Effector memory CD8-positive, alpha-beta T cell (primary cell): ENCODE results near the gene CD93.

Source experiments
- ATAC-seq: fragments of 150-1000 bp; cut with Tn5 transposase; replicated peaks from 2 replicates; pipeline ENCODE4 v1.10.0; 2021; ENCODE audit warnings: mild to moderate bottlenecking, moderate library complexity
- DNase-seq, 3 experiments: peaks; one replicate each; pipeline ENCODE4 v3.0.0; 2021
- H3K27ac Mint-ChIP-seq, 2 donors: one replicate each; pipeline ENCODE4 v1.8.0; 2022; ENCODE audit warnings: mild to moderate bottlenecking in 2 of 2, mixed read lengths in 2 of 2, moderate library complexity in 2 of 2
- H3K27me3 Mint-ChIP-seq, 2 donors: one replicate each; pipeline ENCODE4 v1.8.0; 2022; ENCODE audit warnings: mixed read lengths in 2 of 2
- H3K36me3 Mint-ChIP-seq: one replicate; pipeline ENCODE4 v1.8.0; 2022; ENCODE audit warnings: mild to moderate bottlenecking, moderate library complexity, mixed read lengths; ENCODE audit not compliant: insufficient read depth
- H3K4me1 Mint-ChIP-seq, 2 donors: one replicate each; pipeline ENCODE4 v1.8.0; 2022; ENCODE audit warnings: low read depth in 2 of 2, mixed read lengths in 2 of 2
- H3K4me3 Mint-ChIP-seq, 2 donors: one replicate each; pipeline ENCODE4 v1.8.0; 2022; ENCODE audit warnings: mild to moderate bottlenecking in 2 of 2, mixed read lengths in 2 of 2, moderate library complexity in 2 of 2
- H3K9me3 Mint-ChIP-seq, 2 donors: one replicate each; pipeline ENCODE4 v1.8.0; 2022; ENCODE audit warnings: mixed read lengths in 2 of 2

Gene CD93

GRCh38 chr20:23125159-23125558, 39.0 kb upstream of the CD93 start:
- no peaks in the 10 kb centered on the region for H3K4me1 Mint-ChIP-seq
- H3K9me3 Mint-ChIP-seq = no peaks in the 10 kb centered on the region
- H3K27me3 Mint-ChIP-seq = peaks cover 6 to 38% of the 10 kb centered on the region in 2 donors
- no peak overlapping the region for H3K27ac Mint-ChIP-seq
- no peak for ATAC-seq
- no peak overlapping the region for H3K4me3 Mint-ChIP-seq
- DNase-seq = no peak
- no peaks in the 10 kb centered on the region for H3K36me3 Mint-ChIP-seq

GRCh38 chr20:23123886-23124285, 37.8 kb upstream of the CD93 start:
- DNase-seq = no peak
- Mint-ChIP-seq H3K4me1 (peaks cover 0 to 2% of the 10 kb centered on the region in 2 donors), H3K36me3 (no peaks in the 10 kb centered on the region), H3K9me3 (no peaks in the 10 kb centered on the region), H3K27ac (no peak overlapping the region), H3K27me3 (peaks cover 6 to 46% of the 10 kb centered on the region in 2 donors), H3K4me3 (no peak overlapping the region)
- ATAC-seq = no peak

GRCh38 chr20:23122796-23123655, 36.9 kb upstream of the CD93 start:
- Mint-ChIP-seq H3K9me3 (no peaks in the 10 kb centered on the region), H3K4me3 (no peak overlapping the region), H3K27ac (no peak overlapping the region), H3K4me1 (peaks cover 0 to 2% of the 10 kb centered on the region in 2 donors), H3K36me3 (no peaks in the 10 kb centered on the region), H3K27me3 (peaks cover 6 to 46% of the 10 kb centered on the region in 2 donors)
- ATAC-seq = no peak
- DNase-seq = no peak

GRCh38 chr20:23122321-23122720, 36.2 kb upstream of the CD93 start:
- peaks cover 0 to 2% of the 10 kb centered on the region in 2 donors for H3K4me1 Mint-ChIP-seq
- H3K36me3 Mint-ChIP-seq = no peaks in the 10 kb centered on the region
- ATAC-seq (no peak), DNase-seq (no peak)
- H3K27ac Mint-ChIP-seq = no peak overlapping the region
- peaks cover 8 to 46% of the 10 kb centered on the region in 2 donors for H3K27me3 Mint-ChIP-seq
- H3K4me3 Mint-ChIP-seq = no peak overlapping the region
- no peaks in the 10 kb centered on the region for H3K9me3 Mint-ChIP-seq

GRCh38 chr20:23121751-23122320, 35.7 kb upstream of the CD93 start:
- Mint-ChIP-seq H3K4me3 (no peak overlapping the region), H3K27ac (no peak overlapping the region), H3K4me1 (peaks cover 0 to 2% of the 10 kb centered on the region in 2 donors), H3K36me3 (no peaks in the 10 kb centered on the region), H3K9me3 (no peaks in the 10 kb centered on the region), H3K27me3 (peaks cover 11 to 42% of the 10 kb centered on the region in 2 donors)
- ATAC-seq = no peak
- no peak for DNase-seq

GRCh38 chr20:23120936-23121750, 35.0 kb upstream of the CD93 start:
- peaks cover 11 to 37% of the 10 kb centered on the region in 2 donors for H3K27me3 Mint-ChIP-seq
- H3K4me1 Mint-ChIP-seq = peaks cover 0 to 2% of the 10 kb centered on the region in 2 donors
- H3K27ac Mint-ChIP-seq = no peak overlapping the region
- no peaks in the 10 kb centered on the region for H3K9me3 Mint-ChIP-seq
- no peaks in the 10 kb centered on the region for H3K36me3 Mint-ChIP-seq
- no peak for ATAC-seq
- H3K4me3 Mint-ChIP-seq = no peak overlapping the region
- no peak for DNase-seq

GRCh38 chr20:23120261-23120660, 34.1 kb upstream of the CD93 start:
- Mint-ChIP-seq H3K36me3 (no peaks in the 10 kb centered on the region), H3K27ac (no peak overlapping the region), H3K4me1 (peaks cover 0 to 2% of the 10 kb centered on the region in 2 donors), H3K4me3 (no peak overlapping the region), H3K27me3 (peaks cover 11 to 37% of the 10 kb centered on the region in 2 donors), H3K9me3 (no peaks in the 10 kb centered on the region)
- ATAC-seq (no peak), DNase-seq (no peak)

- ATAC-seq = no peak
- Mint-ChIP-seq H3K27ac (no peak overlapping the region), H3K4me3 (no peak overlapping the region), H3K9me3 (no peaks in the 10 kb centered on the region), H3K4me1 (peaks cover 0 to 2% of the 10 kb centered on the region in 2 donors), H3K36me3 (no peaks in the 10 kb centered on the region), H3K27me3 (peaks cover 11 to 37% of the 10 kb centered on the region in 2 donors)
- no peak for DNase-seq
Measured at GRCh38 chr20:23119456-23120216, 33.5 kb upstream of the CD93 start.

GRCh38 chr20:23118766-23119165, 32.6 kb upstream of the CD93 start:
- DNase-seq (no peak), ATAC-seq (no peak)
- Mint-ChIP-seq H3K9me3 (no peaks in the 10 kb centered on the region), H3K27me3 (peaks cover 11 to 34% of the 10 kb centered on the region in 2 donors), H3K36me3 (no peaks in the 10 kb centered on the region), H3K4me3 (no peak overlapping the region), H3K27ac (no peak overlapping the region), H3K4me1 (peaks cover 0 to 2% of the 10 kb centered on the region in 2 donors)

- H3K4me1 Mint-ChIP-seq = peaks cover 0 to 2% of the 10 kb centered on the region in 2 donors
- ATAC-seq = no peak
- no peak for DNase-seq
- H3K27ac Mint-ChIP-seq = no peak overlapping the region
- peaks cover 11 to 28% of the 10 kb centered on the region in 2 donors for H3K27me3 Mint-ChIP-seq
- H3K4me3 Mint-ChIP-seq = no peak overlapping the region
- H3K9me3 Mint-ChIP-seq = no peaks in the 10 kb centered on the region
- H3K36me3 Mint-ChIP-seq = no peaks in the 10 kb centered on the region
Measured at GRCh38 chr20:23118144-23118543, 32.0 kb upstream of the CD93 start.

GRCh38 chr20:23117738-23118137, 31.6 kb upstream of the CD93 start:
- Mint-ChIP-seq H3K4me3 (no peak overlapping the region), H3K36me3 (no peaks in the 10 kb centered on the region), H3K27ac (no peak overlapping the region), H3K4me1 (peaks cover 0 to 2% of the 10 kb centered on the region in 2 donors), H3K9me3 (no peaks in the 10 kb centered on the region), H3K27me3 (peaks cover 7 to 25% of the 10 kb centered on the region in 2 donors)
- no peak for ATAC-seq
- DNase-seq = no peak

- Mint-ChIP-seq H3K27ac (no peak overlapping the region), H3K36me3 (no peaks in the 10 kb centered on the region), H3K4me1 (peaks cover 0 to 2% of the 10 kb centered on the region in 2 donors), H3K27me3 (peaks cover 5 to 19% of the 10 kb centered on the region in 2 donors), H3K9me3 (no peaks in the 10 kb centered on the region), H3K4me3 (no peak overlapping the region)
- ATAC-seq (no peak), DNase-seq (no peak)
Measured at GRCh38 chr20:23116311-23117089, 30.4 kb upstream of the CD93 start.
